ENCODE measurements around the gene MAP3K5. TPM values are rescaled to one million over a fixed set of nuclear protein-coding genes. Genes with fewer than 3 reads are reported as not detected.

Gene MAP3K5
- total RNA-seq, 1 experiment from 2014 or later, result 15.8 TPM

DNA sequence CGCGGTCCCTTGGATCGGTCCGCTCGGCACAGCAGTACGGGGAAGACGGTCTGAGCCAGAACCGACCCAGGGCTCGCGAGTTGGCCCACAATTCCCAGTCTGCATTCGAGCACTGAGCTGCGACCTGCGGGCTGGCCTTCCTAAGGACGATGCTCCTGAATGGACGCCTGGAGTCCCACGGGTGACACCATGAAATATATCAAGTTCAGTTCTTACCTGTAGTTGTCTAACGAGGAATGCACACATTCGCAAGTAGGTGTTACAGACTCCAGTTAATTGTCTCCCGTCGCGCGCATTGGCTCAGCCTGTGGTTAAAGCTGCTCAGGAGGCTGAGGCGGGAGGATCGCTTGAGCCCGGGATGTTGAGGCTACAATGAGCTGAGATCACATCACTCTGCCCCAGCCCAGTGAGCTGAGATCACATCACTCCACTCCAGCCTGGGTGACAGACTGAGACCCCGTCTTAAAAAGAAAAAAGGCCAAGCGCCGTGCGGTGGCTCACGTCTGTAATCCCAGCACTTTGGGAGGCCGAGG, 30.9 kb upstream of the MAP3K5 start:
- peaks cover 23% of the 10 kb centered on the region for H3K36me3 Mint-ChIP-seq (ENCODE audit: insufficient read depth, unreplicated experiment)
- peaks cover 11% of the 10 kb centered on the region for H3K4me1 Mint-ChIP-seq (ENCODE audit: low read depth, unreplicated experiment)
- no TSS peak for BruUV-seq (replicated peaks)
- H3K27ac Mint-ChIP-seq (ENCODE audit: unreplicated experiment), result peak overlapping the region; percentile 68
- CTCF ChIA-PET, result no interaction called here
- no peak for TF ChIP-seq CTCF (IDR thresholded peaks at IDR 0.05; ENCODE audit: unreplicated experiment)
- H3K9me3 Mint-ChIP-seq (ENCODE audit: low read depth, unreplicated experiment), result no peaks in the 10 kb centered on the region
- H3K27me3 Mint-ChIP-seq (ENCODE audit: unreplicated experiment), result no peaks in the 10 kb centered on the region
- peak overlapping the region; percentile 95 for H3K4me3 Mint-ChIP-seq (ENCODE audit: low read depth, unreplicated experiment)
- no peak for DNase-seq
- intact Hi-C loops (cut with micrococcal nuclease; ENCODE audit: unreplicated experiment), result no loop called here

DNA sequence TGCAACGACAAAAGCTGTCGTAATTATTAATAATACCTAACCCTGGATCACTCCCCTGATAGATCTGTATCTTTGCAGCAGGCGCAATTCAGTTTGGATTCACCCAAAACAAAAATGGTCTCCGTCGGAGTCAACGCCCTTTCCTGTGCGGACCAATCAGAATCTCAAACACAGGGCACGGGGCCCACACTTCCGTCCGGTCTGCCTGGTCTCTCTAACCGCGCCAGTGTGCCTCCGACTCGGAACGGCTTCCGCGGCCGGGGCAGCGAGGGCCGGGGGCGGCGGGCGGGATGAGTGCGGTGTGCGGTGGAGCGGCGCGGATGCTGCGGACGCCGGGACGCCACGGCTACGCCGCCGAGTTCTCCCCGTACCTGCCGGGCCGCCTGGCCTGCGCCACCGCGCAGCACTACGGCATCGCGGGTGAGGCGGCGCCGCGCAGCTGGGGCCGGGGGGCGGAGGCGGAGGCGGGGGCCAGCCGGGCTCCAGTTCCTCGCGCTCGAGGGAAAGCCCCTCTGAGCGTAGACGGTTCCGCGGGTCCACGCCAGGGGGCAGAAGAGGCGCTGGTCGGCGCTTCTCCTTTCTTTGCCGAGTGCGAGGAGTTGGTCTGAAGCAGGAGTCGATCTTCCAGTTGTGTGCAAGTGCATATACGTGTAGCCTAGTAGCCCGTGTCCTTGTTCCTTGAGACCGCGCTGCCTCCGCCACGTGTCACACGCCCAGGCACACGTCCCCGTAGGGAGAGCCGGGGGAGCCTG, 30.3 kb upstream of the MAP3K5 start, which contains the start of gene PEX7:
PEX7 (plus strand) TSS at position 217 of the 752 bp plus-strand sequence; CDS start at position 291, 74 bp downstream.
- intact Hi-C loops (cut with micrococcal nuclease; ENCODE audit: unreplicated experiment), result no loop called here
- Mint-ChIP-seq H3K36me3 (ENCODE audit: insufficient read depth, unreplicated experiment) (peaks cover 23% of the 10 kb centered on the region), H3K27ac (ENCODE audit: unreplicated experiment) (peak within 1 kb of the TSS; percentile 76), H3K9me3 (ENCODE audit: low read depth, unreplicated experiment) (no peaks in the 10 kb centered on the region), H3K27me3 (ENCODE audit: unreplicated experiment) (no peaks in the 10 kb centered on the region), H3K4me1 (ENCODE audit: low read depth, unreplicated experiment) (peaks cover 11% of the 10 kb centered on the region), H3K4me3 (ENCODE audit: low read depth, unreplicated experiment) (peak within 1 kb of the TSS; percentile 95)
- TSS peak; percentile 45 for BruUV-seq (replicated peaks)
- CTCF ChIA-PET, result interaction anchor here (0.6 to 0.7 kb wide), 2 partner anchors 213 to 229 kb away, joined by 5 to 6 read pairs; no protein-coding TSS in a partner anchor
- TF ChIP-seq CTCF (IDR thresholded peaks at IDR 0.05; ENCODE audit: unreplicated experiment), result peak; percentile 33
- DNase-seq, result peak; percentile 85

GRCh38 chr6:136822046-136822375, 29.7 kb upstream of the MAP3K5 start:
- Mint-ChIP-seq H3K36me3 (ENCODE audit: insufficient read depth, unreplicated experiment) (peaks cover 23% of the 10 kb centered on the region), H3K27ac (ENCODE audit: unreplicated experiment) (peak overlapping the region; percentile 76), H3K9me3 (ENCODE audit: low read depth, unreplicated experiment) (no peaks in the 10 kb centered on the region), H3K27me3 (ENCODE audit: unreplicated experiment) (no peaks in the 10 kb centered on the region), H3K4me1 (ENCODE audit: low read depth, unreplicated experiment) (peaks cover 11% of the 10 kb centered on the region), H3K4me3 (ENCODE audit: low read depth, unreplicated experiment) (peak overlapping the region; percentile 95)
- no TSS peak for BruUV-seq (replicated peaks)
- CTCF ChIA-PET, result interaction anchor here (0.6 to 0.7 kb wide), 2 partner anchors 212 to 228 kb away, joined by 5 to 6 read pairs; no protein-coding TSS in a partner anchor
- intact Hi-C loops (cut with micrococcal nuclease; ENCODE audit: unreplicated experiment), result no loop called here
- TF ChIP-seq CTCF (IDR thresholded peaks at IDR 0.05; ENCODE audit: unreplicated experiment), result no peak
- no peak for DNase-seq

DNA sequence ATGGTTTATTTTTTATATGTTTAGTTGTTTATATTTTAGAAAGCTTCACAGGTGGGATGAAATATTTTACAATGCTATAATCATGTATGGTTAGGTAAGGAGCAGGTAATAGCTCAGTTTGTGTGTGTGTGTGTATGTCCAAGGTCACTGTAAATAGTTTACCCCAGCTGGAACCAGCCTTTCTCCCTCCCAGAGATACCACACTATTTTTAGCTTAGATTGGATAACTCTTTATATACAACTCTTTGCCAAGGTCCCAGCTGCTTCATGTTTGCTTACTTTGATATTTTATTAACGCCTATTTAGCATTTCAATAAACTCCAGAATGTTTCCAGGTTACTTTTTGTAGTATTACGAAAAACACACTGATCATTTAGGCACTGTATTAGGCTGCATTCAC, 28.3 kb upstream of the MAP3K5 start:
- Mint-ChIP-seq H3K9me3 (ENCODE audit: low read depth, unreplicated experiment) (no peaks in the 10 kb centered on the region), H3K36me3 (ENCODE audit: insufficient read depth, unreplicated experiment) (peaks cover 19% of the 10 kb centered on the region), H3K27me3 (ENCODE audit: unreplicated experiment) (no peaks in the 10 kb centered on the region), H3K4me1 (ENCODE audit: low read depth, unreplicated experiment) (peaks cover 11% of the 10 kb centered on the region), H3K27ac (ENCODE audit: unreplicated experiment) (no peak overlapping the region), H3K4me3 (ENCODE audit: low read depth, unreplicated experiment) (no peak overlapping the region)
- BruUV-seq (replicated peaks), result no TSS peak
- no peak for DNase-seq
- intact Hi-C loops (cut with micrococcal nuclease; ENCODE audit: unreplicated experiment), result no loop called here
- TF ChIP-seq CTCF (IDR thresholded peaks at IDR 0.05; ENCODE audit: unreplicated experiment), result no peak
- CTCF ChIA-PET, result no interaction called here
